ENCODE measurements around the gene TLR4. TPM values are rescaled to one million over a fixed set of nuclear protein-coding genes. Genes with fewer than 3 reads are reported as not detected.

TLR4 gene
- total RNA-seq, 2 donors from 2014 or later, result 13.4 to 20.0 TPM

DNA sequence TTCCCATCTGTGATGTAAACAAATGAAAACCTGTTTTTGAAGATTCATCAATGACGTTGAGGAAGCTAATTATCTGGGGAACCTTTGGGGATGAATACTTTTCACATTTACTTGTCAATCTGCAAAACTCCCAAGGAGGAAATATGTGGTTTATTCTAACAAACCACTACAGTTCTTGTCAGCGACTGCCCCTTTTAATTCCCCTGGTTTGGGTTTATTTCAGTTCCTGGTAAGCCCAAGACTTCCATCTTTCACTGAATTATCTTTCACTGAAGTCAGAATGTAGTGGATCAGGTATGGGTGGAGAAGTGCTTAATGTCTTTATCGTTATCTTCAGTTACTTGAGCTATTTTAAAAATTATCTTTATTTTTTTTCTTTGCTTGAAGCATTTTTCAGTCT is 40.2 kb downstream of the TLR4 start:
- H3K27ac ChIP-seq, result no peak overlapping the region
- TF ChIP-seq, protein P1, sequence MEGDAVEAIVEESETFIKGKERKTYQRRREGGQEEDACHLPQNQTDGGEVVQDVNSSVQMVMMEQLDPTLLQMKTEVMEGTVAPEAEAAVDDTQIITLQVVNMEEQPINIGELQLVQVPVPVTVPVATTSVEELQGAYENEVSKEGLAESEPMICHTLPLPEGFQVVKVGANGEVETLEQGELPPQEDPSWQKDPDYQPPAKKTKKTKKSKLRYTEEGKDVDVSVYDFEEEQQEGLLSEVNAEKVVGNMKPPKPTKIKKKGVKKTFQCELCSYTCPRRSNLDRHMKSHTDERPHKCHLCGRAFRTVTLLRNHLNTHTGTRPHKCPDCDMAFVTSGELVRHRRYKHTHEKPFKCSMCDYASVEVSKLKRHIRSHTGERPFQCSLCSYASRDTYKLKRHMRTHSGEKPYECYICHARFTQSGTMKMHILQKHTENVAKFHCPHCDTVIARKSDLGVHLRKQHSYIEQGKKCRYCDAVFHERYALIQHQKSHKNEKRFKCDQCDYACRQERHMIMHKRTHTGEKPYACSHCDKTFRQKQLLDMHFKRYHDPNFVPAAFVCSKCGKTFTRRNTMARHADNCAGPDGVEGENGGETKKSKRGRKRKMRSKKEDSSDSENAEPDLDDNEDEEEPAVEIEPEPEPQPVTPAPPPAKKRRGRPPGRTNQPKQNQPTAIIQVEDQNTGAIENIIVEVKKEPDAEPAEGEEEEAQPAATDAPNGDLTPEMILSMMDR (IDR thresholded peaks at IDR 0.05), result no peak
- H3K27me3 ChIP-seq, result no peaks in the 10 kb centered on the region
- no peak for DNase-seq (ENCODE audit: low spot score)
- H3K9me3 ChIP-seq, result no peaks in the 10 kb centered on the region
- H3K4me1 ChIP-seq, result peaks cover 0 to 11% of the 10 kb centered on the region in 2 donors
- peak overlapping the region; percentile 38 to 56 for H3K4me3 ChIP-seq
- no peaks in the 10 kb centered on the region for H3K36me3 ChIP-seq

DNA sequence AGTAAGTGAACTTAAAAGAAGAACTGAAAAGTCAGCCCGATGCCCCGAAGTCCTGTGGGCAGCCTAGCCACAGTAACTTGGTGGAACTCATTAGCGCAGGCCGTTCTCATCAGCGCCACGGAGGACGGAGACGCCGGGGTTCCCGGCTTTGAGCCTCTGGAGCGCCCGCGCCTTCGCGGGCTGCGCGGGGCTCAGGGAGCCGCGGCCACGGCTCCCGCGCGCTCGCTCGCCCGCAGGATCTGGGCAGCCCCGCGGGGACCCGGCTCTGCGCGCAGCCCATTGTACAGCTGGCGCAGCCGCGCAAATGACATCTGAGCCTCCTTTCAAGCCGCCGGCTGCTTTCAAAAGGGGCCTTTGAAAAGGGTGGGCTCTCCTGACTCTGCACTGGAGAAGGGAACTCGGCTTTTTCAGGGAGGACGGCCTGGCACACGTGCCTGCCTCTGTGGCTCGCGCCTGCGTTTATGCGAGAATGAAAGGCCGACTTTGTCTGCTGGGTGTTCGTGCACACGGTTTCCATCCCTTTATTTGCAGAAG is 40.7 kb downstream of the TLR4 start:
- no peak for DNase-seq (ENCODE audit: low spot score)
- H3K27ac ChIP-seq, result peak overlapping the region in 1 of 2 donors; percentile 43
- TF ChIP-seq, protein P1 (IDR thresholded peaks at IDR 0.05), result no peak
- peaks cover 0 to 11% of the 10 kb centered on the region in 2 donors for H3K4me1 ChIP-seq
- H3K4me3 ChIP-seq, result peak overlapping the region; percentile 38 to 56
- no peaks in the 10 kb centered on the region for H3K36me3 ChIP-seq
- H3K27me3 ChIP-seq, result no peaks in the 10 kb centered on the region
- H3K9me3 ChIP-seq, result no peaks in the 10 kb centered on the region

DNA sequence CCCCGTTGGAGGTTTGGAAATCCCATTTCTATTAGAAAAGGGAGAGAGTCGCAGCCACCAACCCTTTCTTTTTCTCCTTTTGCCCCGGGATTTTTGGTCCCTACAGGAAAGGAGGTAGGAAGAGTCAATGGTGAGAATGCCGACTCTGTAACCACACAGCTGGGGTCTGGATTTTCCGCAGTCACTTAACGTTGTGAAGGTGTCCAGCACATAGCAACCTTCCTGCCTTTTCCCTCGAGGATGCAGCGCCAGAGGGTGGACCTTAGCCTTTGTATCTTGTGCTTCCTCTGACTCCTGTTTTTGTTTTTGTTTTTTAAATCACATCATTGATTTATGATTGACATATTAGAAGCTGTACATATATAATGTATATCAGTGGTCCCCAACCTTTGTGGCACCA is 41.4 kb downstream of the TLR4 start:
- Histone ChIP-seq H3K27ac (no peak overlapping the region), H3K9me3 (no peaks in the 10 kb centered on the region), H3K36me3 (no peaks in the 10 kb centered on the region), H3K4me1 (peaks cover 0 to 11% of the 10 kb centered on the region in 2 donors), H3K27me3 (no peaks in the 10 kb centered on the region), H3K4me3 (peak overlapping the region in 1 of 2 donors; percentile 56)
- no peak for DNase-seq (ENCODE audit: low spot score)
- TF ChIP-seq, protein P1 (IDR thresholded peaks at IDR 0.05), result no peak

DNA sequence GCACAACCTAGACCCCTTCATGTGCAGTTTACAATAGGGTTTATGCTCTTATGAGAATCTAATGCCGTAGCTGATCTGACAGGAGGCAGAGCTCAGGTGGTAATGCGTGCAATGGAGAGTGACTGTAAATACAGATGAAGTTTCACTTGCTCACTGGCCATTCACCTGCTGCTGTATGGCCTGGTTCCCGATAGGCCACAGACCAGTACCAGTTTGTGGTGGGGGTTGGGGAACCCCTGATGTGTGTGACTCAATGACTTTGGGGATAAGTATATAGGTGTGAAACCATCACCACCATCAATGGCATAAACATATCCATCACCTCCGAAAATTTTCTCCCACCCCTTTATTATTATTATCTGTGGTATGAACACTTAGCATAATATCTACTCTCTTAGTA is 42.1 kb downstream of the TLR4 start:
- Histone ChIP-seq H3K36me3 (no peaks in the 10 kb centered on the region), H3K4me3 (no peak overlapping the region), H3K9me3 (no peaks in the 10 kb centered on the region), H3K4me1 (peaks cover 0 to 11% of the 10 kb centered on the region in 2 donors), H3K27me3 (no peaks in the 10 kb centered on the region), H3K27ac (no peak overlapping the region)
- TF ChIP-seq, protein P1 (IDR thresholded peaks at IDR 0.05), result no peak
- DNase-seq (ENCODE audit: low spot score), result no peak

DNA sequence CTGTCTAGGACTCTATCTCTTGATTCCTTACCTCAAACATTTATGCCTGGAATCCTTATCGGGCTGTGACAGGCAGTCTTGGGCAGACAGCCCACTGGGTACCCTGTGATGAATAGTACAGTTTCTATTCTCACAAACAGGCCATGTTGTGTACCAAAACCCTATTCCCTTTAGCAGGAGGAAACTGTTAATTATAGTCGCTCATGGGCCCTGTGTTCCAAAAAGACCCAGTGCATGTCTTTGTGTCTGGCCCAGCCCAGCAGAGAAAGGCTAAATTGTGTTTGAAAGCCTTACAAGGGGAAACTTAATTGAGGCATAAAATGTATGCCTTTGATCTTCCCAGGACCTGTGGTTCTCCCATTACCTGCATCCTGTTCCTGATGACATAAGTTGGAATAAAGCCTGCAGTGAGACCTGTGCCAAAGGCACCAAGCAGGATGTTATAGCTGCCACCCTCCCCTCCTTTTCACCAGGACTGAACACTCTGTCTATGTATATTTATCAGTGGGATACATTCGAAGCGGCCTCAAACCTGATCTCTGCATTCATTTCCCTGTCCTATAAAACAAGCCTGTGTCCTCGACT is 43.3 kb downstream of the TLR4 start:
- H3K36me3 ChIP-seq, result no peaks in the 10 kb centered on the region
- no peak overlapping the region for H3K4me3 ChIP-seq
- no peak for DNase-seq (ENCODE audit: low spot score)
- TF ChIP-seq, protein P1 (IDR thresholded peaks at IDR 0.05), result no peak
- no peak overlapping the region for H3K27ac ChIP-seq
- no peaks in the 10 kb centered on the region for H3K9me3 ChIP-seq
- H3K27me3 ChIP-seq, result no peaks in the 10 kb centered on the region
- H3K4me1 ChIP-seq, result peaks cover 0 to 11% of the 10 kb centered on the region in 2 donors

DNA sequence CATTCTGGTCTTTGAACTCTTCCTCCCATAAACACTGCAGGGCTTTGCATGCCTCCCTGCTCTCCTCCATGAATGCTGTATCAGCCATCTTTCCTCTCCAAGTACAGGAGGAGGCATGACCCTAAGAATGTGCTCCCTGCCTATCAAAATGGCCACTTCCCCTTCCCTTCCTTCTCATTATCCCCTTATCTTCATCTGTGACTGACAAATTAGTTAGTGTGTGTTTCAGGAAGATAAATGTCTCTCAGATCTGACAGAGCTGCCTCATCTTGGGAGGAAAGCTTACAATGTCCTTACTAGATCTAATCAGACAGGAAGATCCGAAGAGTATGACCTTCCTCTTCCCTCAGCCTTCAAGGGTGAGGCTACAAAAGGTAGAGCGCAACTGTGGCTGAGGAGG is 46.2 kb downstream of the TLR4 start:
- TF ChIP-seq, protein P1 (IDR thresholded peaks at IDR 0.05), result no peak
- DNase-seq (ENCODE audit: low spot score), result no peak
- H3K27me3 ChIP-seq, result no peaks in the 10 kb centered on the region
- H3K27ac ChIP-seq, result no peak overlapping the region
- H3K36me3 ChIP-seq, result no peaks in the 10 kb centered on the region
- no peak overlapping the region for H3K4me3 ChIP-seq
- H3K9me3 ChIP-seq, result no peaks in the 10 kb centered on the region
- peaks cover 0 to 3% of the 10 kb centered on the region in 2 donors for H3K4me1 ChIP-seq

All from right atrium auricular region (tissue), 2 donors.